Neural progenitor cell (in vitro differentiated cells): ENCODE measurements around the gene MACROD2. TPM values are rescaled to one million over a fixed set of nuclear protein-coding genes. Genes with fewer than 3 reads are reported as not detected.
A peak's percentile ranks its signal among the peaks of the same experiment; 100 is the strongest.

Experiments
- DNase-seq: peaks from one replicate; pipeline ENCODE4 v3.0.0-alpha.2; 2016; ENCODE audit warnings: low spot score
- H2AFZ ChIP-seq: fragments of 200-600 bp; sonication (generic); replicated peaks from 2 replicates; pipeline ENCODE4 v1.6.1; 2016; ENCODE audit warnings: antibody characterized with exemption
- H3F3A ChIP-seq: fragments of 200-600 bp; sonication (generic); 2 replicates; pipeline ENCODE4 v1.6.1; 2016; ENCODE audit warnings: antibody characterized with exemption, low read depth
- H3K27ac ChIP-seq: fragments of 200-600 bp; sonication (generic); 2 replicates; pipeline ENCODE4 v1.5.1; 2016; ENCODE audit warnings: mild to moderate bottlenecking
- H3K27me3 ChIP-seq: fragments of 200-600 bp; sonication (generic); 2 replicates; pipeline ENCODE4 v1.6.1; 2016; ENCODE audit warnings: mild to moderate bottlenecking, moderate library complexity
- H3K36me3 ChIP-seq: fragments of 200-600 bp; sonication (generic); 2 replicates; pipeline ENCODE4 v1.5.1; 2016
- H3K4me1 ChIP-seq: fragments of 200-600 bp; sonication (generic); 2 replicates; pipeline ENCODE4 v1.6.1; 2016; ENCODE audit warnings: mixed run types
- H3K4me2 ChIP-seq: fragments of 200-600 bp; sonication (generic); 2 replicates; pipeline ENCODE4 v1.6.1; 2016
- H3K4me3 ChIP-seq: fragments of 200-600 bp; sonication (generic); 2 replicates; pipeline ENCODE4 v1.5.1; 2016
- H3K79me2 ChIP-seq: fragments of 200-600 bp; sonication (generic); 2 replicates; pipeline ENCODE4 v1.6.1; 2016; ENCODE audit warnings: low read depth
- H3K9ac ChIP-seq: fragments of 200-600 bp; sonication (generic); 2 replicates; pipeline ENCODE4 v1.6.1; 2016
- H3K9me3 ChIP-seq: fragments of 200-600 bp; sonication (generic); 2 replicates; pipeline ENCODE4 v1.5.1; 2016; ENCODE audit warnings: low read depth
- H4K20me1 ChIP-seq: fragments of 200-600 bp; sonication (generic); 2 replicates; pipeline ENCODE4 v1.6.1; 2016; ENCODE audit warnings: low read depth
- H3K27ac Mint-ChIP-seq: 3 replicates; pipeline ENCODE4 v1.8.0; 2021; ENCODE audit warnings: mixed read lengths
- H3K27me3 Mint-ChIP-seq: 2 replicates; pipeline ENCODE4 v1.8.0; 2022; ENCODE audit warnings: low read depth, mild to moderate bottlenecking, inconsistent platforms, moderate library complexity, mixed read lengths; ENCODE audit not compliant: insufficient read depth
- H3K36me3 Mint-ChIP-seq: 3 replicates; pipeline ENCODE4 v1.8.0; 2021; ENCODE audit warnings: mixed read lengths
- H3K4me1 Mint-ChIP-seq: 3 replicates; pipeline ENCODE4 v1.8.0; 2021; ENCODE audit warnings: mixed read lengths
- H3K4me3 Mint-ChIP-seq: 3 replicates; pipeline ENCODE4 v1.8.0; 2021; ENCODE audit warnings: mild to moderate bottlenecking, moderate library complexity, mixed read lengths
- H3K9me3 Mint-ChIP-seq: 3 replicates; pipeline ENCODE4 v1.8.0; 2020; ENCODE audit warnings: mixed read lengths
- CTCF ChIP-seq: fragments of 200-600 bp; sonication (generic); IDR thresholded peaks from 2 replicates; pipeline ENCODE4 v1.5.1; 2017; ENCODE audit warnings: antibody characterized with exemption, mild to moderate bottlenecking
- EZH2 ChIP-seq: fragments of 200-600 bp; sonication (generic); IDR thresholded peaks from 2 replicates; pipeline ENCODE4 v1.6.1; 2017; ENCODE audit warnings: antibody characterized with exemption, mild to moderate bottlenecking, moderate library complexity
- EZH2phosphoT487 ChIP-seq: fragments of 200-600 bp; sonication (generic); IDR thresholded peaks from 2 replicates; pipeline ENCODE4 v1.6.1; 2017; ENCODE audit warnings: antibody characterized with exemption
- total RNA-seq: library from RNA; depleted of rRNA; stranded (reverse); fragments of >200 nt; gene quantifications from 2 replicates; pipeline ENCODE4 v1.2.3, GENCODE V29; 2015; ENCODE audit warnings: low replicate concordance

The MACROD2 gene
- total RNA-seq, 1 donor from 2014 or later: 11.9 TPM

- Histone ChIP-seq H3K36me3 (no peaks in the 10 kb centered on the region), H3K4me3 (no peak overlapping the region), H3K9me3 (no peaks in the 10 kb centered on the region), H3K79me2 (no peaks in the 10 kb centered on the region), H3F3A (no peaks in the 10 kb centered on the region), H3K27ac (no peak overlapping the region), H4K20me1 (no peaks in the 10 kb centered on the region), H3K27me3 (no peaks in the 10 kb centered on the region), H3K9ac (no peak overlapping the region), H3K4me2 (no peak overlapping the region), H3K4me1 (peaks cover 7% of the 10 kb centered on the region), H2AFZ (no peak overlapping the region)
- peaks cover 6% of the 10 kb centered on the region for H3K4me1 Mint-ChIP-seq
- no peak for DNase-seq
- peaks cover 6% of the 10 kb centered on the region for H3K36me3 Mint-ChIP-seq
- no peak for TF ChIP-seq EZH2phosphoT487
- TF ChIP-seq CTCF: no peak
- TF ChIP-seq EZH2: no peak
- peaks cover 33% of the 10 kb centered on the region for H3K9me3 Mint-ChIP-seq
- H3K27ac Mint-ChIP-seq: no peak overlapping the region
- no peak overlapping the region for H3K4me3 Mint-ChIP-seq
- H3K27me3 Mint-ChIP-seq: no peaks in the 10 kb centered on the region
Observed at GRCh38 chr20:14385176-14385740, 389.9 kb downstream of the MACROD2 start.

GRCh38 chr20:14386726-14387125, 391.4 kb downstream of the MACROD2 start:
- peaks cover 28% of the 10 kb centered on the region for H3K9me3 Mint-ChIP-seq
- Histone ChIP-seq H3K4me2 (no peak overlapping the region), H3K79me2 (no peaks in the 10 kb centered on the region), H2AFZ (no peak overlapping the region), H3K4me1 (peaks cover 7% of the 10 kb centered on the region), H3K27ac (no peak overlapping the region), H3F3A (no peaks in the 10 kb centered on the region), H3K27me3 (no peaks in the 10 kb centered on the region), H3K4me3 (no peak overlapping the region), H4K20me1 (no peaks in the 10 kb centered on the region), H3K36me3 (no peaks in the 10 kb centered on the region), H3K9ac (no peak overlapping the region), H3K9me3 (no peaks in the 10 kb centered on the region)
- TF ChIP-seq EZH2phosphoT487: no peak
- TF ChIP-seq EZH2: no peak
- TF ChIP-seq CTCF: no peak
- no peak overlapping the region for H3K4me3 Mint-ChIP-seq
- H3K27me3 Mint-ChIP-seq: no peaks in the 10 kb centered on the region
- H3K27ac Mint-ChIP-seq: no peak overlapping the region
- peaks cover 6% of the 10 kb centered on the region for H3K4me1 Mint-ChIP-seq
- H3K36me3 Mint-ChIP-seq: peaks cover 1% of the 10 kb centered on the region
- DNase-seq: no peak

- no peaks in the 10 kb centered on the region for H3K36me3 ChIP-seq
- peaks cover 5% of the 10 kb centered on the region for H3K9me3 Mint-ChIP-seq
Observed at GRCh38 chr20:14401479-14402138, 406.3 kb downstream of the MACROD2 start.

More at GRCh38 chr20:14401479-14402138, 406.3 kb downstream of the MACROD2 start:
- no peaks in the 10 kb centered on the region for H3K27me3 ChIP-seq
- peak; percentile 51 for DNase-seq
- no peak for TF ChIP-seq EZH2phosphoT487
- TF ChIP-seq CTCF: no peak
- H3K36me3 Mint-ChIP-seq: no peaks in the 10 kb centered on the region
- peaks cover 26% of the 10 kb centered on the region for H3K4me1 ChIP-seq
- H3K4me3 Mint-ChIP-seq: no peak overlapping the region
- H3F3A ChIP-seq: no peaks in the 10 kb centered on the region
- peak overlapping the region; percentile 23 for H3K4me2 ChIP-seq
- H3K79me2 ChIP-seq: no peaks in the 10 kb centered on the region
- peaks cover 5% of the 10 kb centered on the region for H3K27me3 Mint-ChIP-seq
- no peak overlapping the region for H2AFZ ChIP-seq
- H4K20me1 ChIP-seq: no peaks in the 10 kb centered on the region
- H3K9ac ChIP-seq: no peak overlapping the region
- no peak overlapping the region for H3K27ac Mint-ChIP-seq
- H3K4me1 Mint-ChIP-seq: peaks cover 22% of the 10 kb centered on the region
- no peak overlapping the region for H3K4me3 ChIP-seq
- H3K9me3 ChIP-seq: no peaks in the 10 kb centered on the region
- H3K27ac ChIP-seq: no peak overlapping the region
